ENCODE data around the gene GIMD1.

DNA sequence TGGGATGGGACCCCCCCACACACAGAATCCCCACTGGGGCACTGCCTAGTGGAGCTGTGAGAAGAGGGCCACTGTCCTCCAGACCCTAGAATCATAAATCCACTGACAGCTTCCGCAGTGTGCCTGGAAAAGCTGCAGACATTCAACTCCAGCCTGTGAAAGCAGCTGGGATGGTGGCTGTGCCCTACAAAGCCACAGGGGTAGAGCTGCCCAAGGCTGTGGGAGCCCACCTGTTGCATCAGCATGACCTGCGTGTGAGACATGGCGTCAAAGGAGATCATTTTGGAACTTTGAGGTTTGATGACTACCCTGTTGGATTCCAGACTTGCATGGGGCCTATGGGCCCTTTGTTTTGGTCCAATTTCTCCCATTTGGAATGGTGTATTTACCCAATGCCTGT lies 29.9 kb downstream of the GIMD1 start:
- TF ChIP-seq, protein P1, sequence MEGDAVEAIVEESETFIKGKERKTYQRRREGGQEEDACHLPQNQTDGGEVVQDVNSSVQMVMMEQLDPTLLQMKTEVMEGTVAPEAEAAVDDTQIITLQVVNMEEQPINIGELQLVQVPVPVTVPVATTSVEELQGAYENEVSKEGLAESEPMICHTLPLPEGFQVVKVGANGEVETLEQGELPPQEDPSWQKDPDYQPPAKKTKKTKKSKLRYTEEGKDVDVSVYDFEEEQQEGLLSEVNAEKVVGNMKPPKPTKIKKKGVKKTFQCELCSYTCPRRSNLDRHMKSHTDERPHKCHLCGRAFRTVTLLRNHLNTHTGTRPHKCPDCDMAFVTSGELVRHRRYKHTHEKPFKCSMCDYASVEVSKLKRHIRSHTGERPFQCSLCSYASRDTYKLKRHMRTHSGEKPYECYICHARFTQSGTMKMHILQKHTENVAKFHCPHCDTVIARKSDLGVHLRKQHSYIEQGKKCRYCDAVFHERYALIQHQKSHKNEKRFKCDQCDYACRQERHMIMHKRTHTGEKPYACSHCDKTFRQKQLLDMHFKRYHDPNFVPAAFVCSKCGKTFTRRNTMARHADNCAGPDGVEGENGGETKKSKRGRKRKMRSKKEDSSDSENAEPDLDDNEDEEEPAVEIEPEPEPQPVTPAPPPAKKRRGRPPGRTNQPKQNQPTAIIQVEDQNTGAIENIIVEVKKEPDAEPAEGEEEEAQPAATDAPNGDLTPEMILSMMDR (IDR thresholded peaks at IDR 0.05) = no peak
- TF ChIP-seq SIN3A (IDR thresholded peaks at IDR 0.05; ENCODE audit: borderline replicate concordance, insufficient read depth, low read depth, low read length) (no peak), POLR2AphosphoS5 (IDR thresholded peaks at IDR 0.05; ENCODE audit: low read depth, low read length) (no peak), TCF7L2 (IDR thresholded peaks at IDR 0.05; ENCODE audit: low read depth, low read length) (no peak)
- TF ChIP-seq, protein P2, sequence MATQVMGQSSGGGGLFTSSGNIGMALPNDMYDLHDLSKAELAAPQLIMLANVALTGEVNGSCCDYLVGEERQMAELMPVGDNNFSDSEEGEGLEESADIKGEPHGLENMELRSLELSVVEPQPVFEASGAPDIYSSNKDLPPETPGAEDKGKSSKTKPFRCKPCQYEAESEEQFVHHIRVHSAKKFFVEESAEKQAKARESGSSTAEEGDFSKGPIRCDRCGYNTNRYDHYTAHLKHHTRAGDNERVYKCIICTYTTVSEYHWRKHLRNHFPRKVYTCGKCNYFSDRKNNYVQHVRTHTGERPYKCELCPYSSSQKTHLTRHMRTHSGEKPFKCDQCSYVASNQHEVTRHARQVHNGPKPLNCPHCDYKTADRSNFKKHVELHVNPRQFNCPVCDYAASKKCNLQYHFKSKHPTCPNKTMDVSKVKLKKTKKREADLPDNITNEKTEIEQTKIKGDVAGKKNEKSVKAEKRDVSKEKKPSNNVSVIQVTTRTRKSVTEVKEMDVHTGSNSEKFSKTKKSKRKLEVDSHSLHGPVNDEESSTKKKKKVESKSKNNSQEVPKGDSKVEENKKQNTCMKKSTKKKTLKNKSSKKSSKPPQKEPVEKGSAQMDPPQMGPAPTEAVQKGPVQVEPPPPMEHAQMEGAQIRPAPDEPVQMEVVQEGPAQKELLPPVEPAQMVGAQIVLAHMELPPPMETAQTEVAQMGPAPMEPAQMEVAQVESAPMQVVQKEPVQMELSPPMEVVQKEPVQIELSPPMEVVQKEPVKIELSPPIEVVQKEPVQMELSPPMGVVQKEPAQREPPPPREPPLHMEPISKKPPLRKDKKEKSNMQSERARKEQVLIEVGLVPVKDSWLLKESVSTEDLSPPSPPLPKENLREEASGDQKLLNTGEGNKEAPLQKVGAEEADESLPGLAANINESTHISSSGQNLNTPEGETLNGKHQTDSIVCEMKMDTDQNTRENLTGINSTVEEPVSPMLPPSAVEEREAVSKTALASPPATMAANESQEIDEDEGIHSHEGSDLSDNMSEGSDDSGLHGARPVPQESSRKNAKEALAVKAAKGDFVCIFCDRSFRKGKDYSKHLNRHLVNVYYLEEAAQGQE (IDR thresholded peaks at IDR 0.05; ENCODE audit: insufficient read depth in 1 of 2, low read depth in 2 of 2, low read length in 1 of 2) = no peak

Data from Panc1 (cell line).